RPMI8226 (cell line): ENCODE measurements around the gene AFDN.
"Not testable (repeated sequence)": the region's sequence is repeated elsewhere in the genome, so short reads cannot be mapped to it uniquely, and the experiment has no call there.

Experiments used
- DNase-seq: peaks from one replicate; pipeline ENCODE4 v3.0.0-alpha.2; 2015

Gene AFDN

DNA sequence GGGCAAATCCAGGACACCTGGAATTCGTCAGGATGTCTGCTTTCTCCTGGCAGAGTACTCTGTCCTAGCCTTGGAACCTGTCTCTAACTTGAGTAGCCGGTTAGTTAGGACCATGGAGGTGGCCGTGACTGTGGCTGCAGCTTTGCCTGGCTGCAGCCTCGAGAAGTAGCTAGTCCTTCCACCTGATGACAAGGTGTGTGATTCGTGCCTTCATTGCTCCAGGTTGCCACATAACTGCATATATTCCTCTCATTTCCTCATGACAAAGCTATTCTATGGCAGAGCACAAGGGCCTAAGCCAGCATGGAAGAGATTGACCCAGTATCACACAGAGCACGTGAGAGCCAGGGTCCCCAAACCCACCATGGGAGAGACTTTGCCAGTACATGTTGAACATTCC, 130.9 kb downstream of the AFDN start:
- no peak for DNase-seq

DNA sequence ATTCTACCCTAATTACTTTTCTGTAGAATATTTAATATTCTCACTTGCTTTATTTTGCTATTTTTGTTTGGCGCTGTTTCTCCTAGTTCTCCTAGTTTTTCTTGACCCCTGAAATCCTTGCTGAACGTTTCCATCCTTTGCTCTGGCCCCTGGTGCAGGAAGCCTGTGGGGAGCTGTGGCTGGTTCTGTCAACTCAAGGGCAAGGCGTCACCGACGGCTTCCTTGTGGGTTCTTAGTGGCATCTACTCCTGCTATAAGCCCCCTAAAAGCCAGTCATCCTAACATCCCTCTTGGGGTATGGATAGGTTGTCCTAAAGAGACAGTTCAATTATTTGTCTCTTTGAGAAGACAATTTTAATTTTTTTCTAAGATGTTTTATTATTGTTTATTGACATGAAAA, 133.9 kb downstream of the AFDN start:
- DNase-seq: no peak

DNA sequence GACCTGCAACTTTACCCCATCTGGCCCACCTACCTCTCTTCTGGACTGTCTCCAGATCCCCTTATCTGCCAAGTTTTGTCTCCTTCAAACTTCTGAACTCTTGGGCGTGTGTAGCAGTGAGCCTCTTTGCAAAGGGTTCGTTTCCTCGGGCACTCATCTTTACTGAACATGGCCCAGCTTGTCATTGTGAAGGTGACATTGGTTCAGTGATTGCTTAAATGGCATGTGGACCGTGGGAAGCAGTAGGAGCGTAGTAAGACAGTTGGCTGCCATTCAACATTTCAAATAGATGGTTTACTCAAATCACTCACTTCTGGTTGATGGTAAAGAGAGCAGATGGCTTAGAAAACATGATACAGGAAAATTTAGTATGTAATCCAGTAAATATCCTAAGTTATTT, 136.0 kb downstream of the AFDN start:
- DNase-seq: no peak

DNA sequence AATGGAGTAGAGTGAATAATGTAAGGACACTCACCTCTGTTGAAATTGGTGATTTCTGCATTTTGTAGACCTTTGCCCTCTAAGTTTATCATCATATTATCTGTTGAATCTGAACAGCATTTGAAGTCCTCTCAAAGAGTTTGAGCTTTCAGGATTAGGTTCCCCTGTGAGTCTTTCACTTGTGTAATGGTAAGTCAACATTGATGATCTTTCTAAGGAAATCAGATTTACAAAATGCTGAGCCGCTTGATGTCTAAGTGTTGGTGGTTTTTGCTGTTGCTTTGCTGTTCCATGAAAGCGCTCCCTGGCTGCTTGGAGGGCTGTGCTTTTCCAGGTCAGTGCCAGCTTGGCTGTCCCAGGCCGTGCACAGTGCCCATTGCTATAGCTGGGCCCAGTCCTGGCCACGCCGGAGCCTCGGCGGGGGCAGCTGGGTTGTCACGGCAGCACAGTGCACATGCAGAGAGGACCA, 136.9 kb downstream of the AFDN start:
- no peak for DNase-seq

GRCh38 chr6:167965592-167966539, 139.2 kb downstream of the AFDN start:
- DNase-seq: no peak

- DNase-seq: no peak
These were observed 139.8 kb downstream of the AFDN start for GRCh38 chr6:167966540-167966905.

DNA sequence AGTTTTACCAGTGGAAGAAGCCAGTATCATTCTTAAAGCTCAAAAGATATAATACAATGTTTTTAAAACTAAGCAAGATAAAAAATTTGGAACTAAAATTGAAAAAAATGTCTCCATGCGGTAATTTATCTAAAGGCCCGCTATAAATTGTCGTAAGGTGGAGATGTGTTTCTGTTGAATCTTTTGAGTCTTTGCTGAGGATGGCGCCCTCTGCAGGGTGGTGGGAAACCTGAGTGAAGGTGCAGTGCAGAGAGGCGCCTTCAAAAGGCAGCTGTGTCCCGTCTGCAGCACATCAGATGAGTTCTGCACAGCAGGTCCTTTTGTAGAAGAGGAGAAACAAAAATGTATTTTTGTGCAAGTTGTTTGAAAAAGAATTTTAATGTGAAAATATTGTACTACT, 141.4 kb downstream of the AFDN start:
- DNase-seq: peak; percentile 14

GRCh38 chr6:167970230-167970629, 143.5 kb downstream of the AFDN start:
- DNase-seq: no peak

DNA sequence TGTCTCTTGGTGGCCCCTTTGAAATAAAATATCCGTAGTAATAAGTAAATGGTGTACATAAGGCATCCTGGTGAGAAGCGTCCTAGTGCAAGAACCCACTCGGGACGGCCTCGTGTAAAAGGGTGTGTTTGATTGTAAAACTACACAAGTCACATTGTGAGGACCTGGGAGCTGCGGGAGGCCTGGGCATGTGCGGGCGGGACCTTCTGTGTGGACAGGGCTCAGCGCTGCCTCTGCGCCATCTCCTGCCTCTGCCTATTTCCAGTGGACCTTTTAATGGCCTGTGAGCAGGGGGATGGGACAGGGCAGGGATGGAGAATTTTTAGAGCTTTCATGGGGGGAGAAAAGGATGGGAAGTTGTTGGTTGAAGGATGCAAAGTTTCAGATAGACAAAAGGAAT, 145.5 kb downstream of the AFDN start:
- no peak for DNase-seq

- DNase-seq: no peak
These were observed 146.6 kb downstream of the AFDN start for GRCh38 chr6:167973148-167973885.

GRCh38 chr6:167974640-167975344, 148.1 kb downstream of the AFDN start:
- no peak for DNase-seq

- no peak for DNase-seq
These were observed 148.7 kb downstream of the AFDN start for GRCh38 chr6:167975458-167975857.

- DNase-seq: not testable (repeated sequence)
These were observed 149.5 kb downstream of the AFDN start for GRCh38 chr6:167976116-167976657.

- DNase-seq: no peak
These were observed 150.0 kb downstream of the AFDN start for GRCh38 chr6:167976708-167977107.

DNA sequence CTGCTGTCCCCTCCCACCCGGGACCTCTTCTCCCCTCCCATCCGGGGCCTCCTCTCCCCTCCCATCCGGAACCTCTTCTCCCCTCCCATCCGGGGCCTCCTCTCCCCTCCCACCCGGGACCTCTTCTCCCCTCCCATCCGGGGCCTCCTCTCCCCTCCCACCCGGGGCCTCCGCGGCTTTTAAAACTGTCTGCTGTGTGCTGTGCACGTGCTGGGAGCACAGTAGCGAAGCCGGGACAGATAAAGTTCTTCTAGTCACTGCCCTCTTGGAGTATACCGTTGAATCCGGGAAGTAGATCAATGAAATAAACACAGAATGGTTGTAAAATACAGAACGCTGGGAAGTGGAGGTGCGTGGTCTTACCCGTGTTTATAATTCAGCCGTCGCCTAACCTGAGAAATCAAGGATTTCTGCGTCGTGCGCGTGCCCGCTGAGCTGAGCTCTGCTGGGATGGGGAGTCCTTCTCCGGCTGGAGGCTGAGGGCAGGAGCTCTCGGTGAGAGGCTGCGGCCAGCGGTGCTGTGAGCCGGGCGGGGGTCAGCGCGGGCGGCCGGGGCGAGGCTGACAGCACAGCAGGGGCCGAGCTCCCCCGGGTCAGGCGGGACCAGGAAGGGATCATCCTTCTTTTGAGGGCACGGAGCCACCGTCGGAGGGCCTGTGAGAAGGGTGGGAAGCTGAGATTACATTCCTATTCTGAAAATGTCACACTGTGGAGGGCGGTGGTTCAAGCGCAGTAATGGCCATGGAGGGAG, 151.2 kb downstream of the AFDN start:
- no peak for DNase-seq

GRCh38 chr6:167978607-167979006, 151.9 kb downstream of the AFDN start:
- no peak for DNase-seq

- no peak for DNase-seq
These were observed 152.9 kb downstream of the AFDN start for GRCh38 chr6:167979436-167980139.

GRCh38 chr6:167980911-167981580, 154.3 kb downstream of the AFDN start:
- no peak for DNase-seq

DNA sequence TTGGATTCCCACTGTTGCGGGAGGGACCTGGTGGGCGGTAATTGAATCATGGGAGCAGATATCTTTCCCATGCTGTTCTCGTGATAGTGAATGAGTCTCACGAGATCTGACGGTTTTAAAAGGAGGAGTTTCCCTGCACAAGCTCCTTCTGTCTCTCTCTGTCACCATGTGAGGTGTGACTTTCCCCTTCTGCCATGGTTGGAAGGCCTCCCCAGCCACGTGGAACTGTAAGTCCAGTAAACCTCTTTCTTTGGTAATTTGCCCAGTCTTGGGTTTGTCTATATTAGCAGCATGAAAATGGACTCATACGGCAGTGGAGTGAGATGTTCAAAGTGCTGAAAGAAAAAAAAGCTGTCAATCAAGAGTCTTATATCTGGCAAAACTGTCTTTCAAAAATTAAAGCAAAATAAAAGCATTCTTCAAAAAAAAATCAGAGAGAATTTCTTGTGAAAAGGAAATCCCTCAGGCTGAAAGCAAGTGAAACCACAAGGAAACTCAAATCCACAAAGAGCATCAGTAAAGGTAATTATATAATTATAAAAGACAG, 155.3 kb downstream of the AFDN start:
- DNase-seq: no peak

DNA sequence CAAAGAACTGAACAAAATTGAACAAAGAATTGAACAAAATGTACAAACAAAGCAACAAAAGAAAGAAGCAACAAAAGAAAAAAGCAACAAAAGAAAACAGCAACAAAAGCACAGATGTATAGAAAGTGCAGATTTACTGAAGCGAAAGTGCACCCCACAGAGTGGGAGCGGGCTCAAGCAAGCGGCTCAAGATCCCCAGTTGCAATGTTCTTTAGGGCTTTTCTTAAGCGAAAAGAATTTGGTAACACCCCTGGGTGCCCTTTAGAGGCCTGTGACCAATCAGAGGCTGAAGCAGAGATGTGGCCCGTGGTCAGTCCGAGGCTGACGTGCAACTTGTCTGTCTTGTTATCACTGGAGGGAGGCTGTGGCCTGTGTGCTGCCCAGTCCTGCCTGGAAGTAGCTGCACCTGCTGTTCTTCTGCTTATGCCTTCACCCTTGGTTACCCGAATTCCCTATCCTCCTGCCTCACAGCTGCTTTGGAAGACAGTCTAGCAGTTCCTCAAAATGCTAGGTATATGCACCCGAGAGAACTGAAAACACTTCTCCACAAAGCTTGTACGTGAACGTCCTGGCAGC, 157.5 kb downstream of the AFDN start:
- no peak for DNase-seq
